ENCODE results near the gene NAA80.

GRCh38 chr3:50290161-50290641 lies 9.0 kb downstream of the NAA80 start:
- TF ChIP-seq CTCF (conservative IDR thresholded peaks at IDR 0.05; ENCODE audit: low read length) (no peak), EZH2phosphoT487 (IDR thresholded peaks at IDR 0.05; ENCODE audit: borderline replicate concordance) (no peak)

Measured in Loucy (cell line).